NCI-H2081 treated with DMSO at 0.1 percent for 48 hours (cell line): ENCODE results near the gene LENEP.

Experiments used
- DNase-seq: peaks from one replicate; lab custom pipeline; 2025; lab: John Stamatoyannopoulos, UW

The LENEP gene, protein sequence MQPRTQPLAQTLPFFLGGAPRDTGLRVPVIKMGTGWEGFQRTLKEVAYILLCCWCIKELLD

GRCh38 chr1:154993572-154994268 is at the start of gene LENEP:
LENEP (plus strand) TSS chr1:154993586; CDS start chr1:154993608, 22 bp downstream.
- no peak for DNase-seq

DNA sequence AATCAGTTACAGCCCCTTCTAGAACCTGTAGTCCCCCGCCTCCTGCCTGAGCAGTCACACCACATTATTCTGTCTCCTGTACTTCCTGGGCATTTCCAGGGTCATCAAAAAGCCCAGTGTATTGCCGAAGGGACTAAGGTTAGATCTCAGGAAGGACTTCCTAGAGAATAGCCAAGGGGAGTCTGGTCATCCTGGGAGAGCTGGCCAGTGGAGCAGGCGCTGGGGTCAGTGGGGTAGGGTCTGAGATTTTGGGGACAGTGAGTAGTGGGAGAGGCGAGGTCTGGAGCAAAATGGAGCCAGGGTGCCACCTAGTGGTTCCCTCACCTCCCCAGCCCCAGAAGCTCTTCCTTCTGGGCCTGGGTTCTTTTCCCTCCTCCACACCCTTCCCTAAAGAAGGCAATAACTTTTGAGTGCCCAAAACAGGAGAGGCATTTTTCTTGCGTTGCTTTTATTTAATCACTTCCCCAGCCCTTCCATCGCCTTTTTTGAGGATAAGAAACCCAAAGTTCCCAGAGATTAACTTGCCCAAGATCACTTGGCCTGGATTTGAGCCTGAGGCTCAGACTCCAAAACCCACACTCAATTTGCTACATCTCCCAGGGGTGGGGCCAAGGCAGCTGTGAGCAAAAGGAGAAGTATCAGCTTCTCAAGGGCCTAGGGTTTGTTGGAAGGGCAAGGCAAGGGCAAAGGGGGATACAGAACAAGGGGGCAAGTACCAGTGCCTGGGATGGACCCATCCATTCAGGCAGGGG is 49.6 kb upstream of the LENEP start:
- DNase-seq = no peak

DNA sequence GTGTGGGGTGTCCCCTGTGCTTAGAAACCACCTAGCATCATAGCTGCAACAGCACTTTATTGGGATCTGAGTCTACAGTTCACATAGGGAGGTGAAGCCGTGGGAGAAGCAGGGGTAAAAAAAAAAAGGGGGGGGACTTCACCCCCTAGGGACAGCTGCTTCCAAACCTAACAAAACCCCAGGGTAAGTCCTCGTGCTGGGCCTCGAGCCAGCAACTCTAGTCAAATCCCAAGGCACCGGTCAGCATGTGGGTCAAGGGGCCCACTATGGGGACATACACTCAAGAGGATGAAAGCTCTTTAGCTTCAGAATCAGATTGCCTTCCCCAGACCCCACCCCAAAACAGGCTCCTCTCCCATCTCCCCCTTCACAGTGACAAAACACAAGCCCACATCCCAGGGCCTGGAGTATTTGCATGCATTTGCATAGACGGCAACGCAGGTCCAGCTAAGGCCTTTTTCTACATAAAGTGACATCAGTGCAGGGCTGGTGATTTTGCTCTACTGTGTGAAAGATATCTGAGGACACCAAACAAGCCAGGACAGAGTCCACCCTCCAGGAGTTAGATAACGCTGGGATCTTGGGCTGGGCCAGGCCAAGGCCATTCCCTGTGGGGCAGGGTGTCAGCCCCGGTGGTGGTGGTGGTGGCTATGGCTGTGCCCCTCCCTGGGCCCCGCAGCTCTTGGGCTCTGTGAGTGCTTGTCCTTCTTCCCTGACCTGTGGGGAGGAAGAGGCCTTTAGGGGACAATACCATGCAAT is 48.8 kb upstream of the LENEP start:
- no peak for DNase-seq

DNA sequence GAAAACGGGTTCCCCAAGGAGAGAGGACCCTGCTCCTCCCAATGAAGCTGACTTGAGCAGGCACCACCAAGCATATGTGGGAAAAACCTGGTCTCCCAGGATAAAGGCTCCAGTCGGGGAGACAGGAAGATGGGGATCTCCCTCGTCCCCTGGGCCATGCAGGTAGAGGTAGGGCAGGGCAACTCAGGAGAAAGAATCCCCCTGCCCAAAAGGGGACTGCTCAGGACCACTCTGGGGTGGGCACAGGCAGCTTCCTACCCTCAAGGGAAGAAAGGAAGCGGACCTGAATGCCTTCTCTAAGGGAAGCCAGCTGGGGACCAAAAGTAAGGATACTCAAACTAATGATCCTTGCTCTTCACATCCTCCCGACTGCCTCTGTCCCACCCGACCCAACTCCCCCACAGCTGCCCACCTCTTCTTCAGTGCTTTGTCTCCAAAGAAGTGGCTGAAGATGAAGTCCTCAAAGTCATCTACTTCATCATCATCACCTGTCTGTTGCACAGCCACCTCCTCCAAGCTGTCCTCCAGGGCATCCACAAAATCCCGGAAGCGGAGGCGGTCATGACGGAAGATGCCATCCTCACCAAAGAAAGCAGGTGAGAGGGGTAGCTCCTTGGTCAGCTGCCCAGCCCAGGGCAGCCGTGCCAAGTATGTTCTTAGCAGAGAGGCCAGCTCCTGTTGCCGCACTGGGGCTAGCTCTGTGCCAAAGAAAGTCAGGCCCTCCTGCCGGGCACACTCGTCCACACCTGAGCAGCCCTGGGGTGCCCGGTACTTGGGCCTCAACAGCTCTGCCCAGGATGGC is 48.0 kb upstream of the LENEP start:
- DNase-seq = no peak

GRCh38 chr1:154945962-154946850 is 47.2 kb upstream of the LENEP start:
- DNase-seq = no peak

DNA sequence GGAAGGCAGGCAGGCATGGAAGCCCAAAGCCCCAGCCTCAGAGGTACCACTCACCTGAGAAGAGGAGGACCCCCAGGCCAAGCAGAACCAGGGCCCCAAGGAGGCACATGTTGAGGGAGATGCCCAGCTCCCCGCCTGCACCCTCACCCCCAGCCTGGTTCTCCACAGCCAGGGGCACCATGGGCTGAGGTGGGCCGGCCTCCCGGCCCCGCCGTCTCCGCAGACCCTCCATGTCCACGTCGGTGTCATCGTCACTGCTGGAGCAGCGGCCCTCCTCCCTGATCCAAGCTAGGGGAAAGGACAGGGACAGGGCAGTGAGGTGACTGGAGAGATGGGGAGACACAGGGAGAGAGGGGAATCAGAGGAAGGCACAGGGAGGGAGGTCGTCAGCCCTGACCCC is 45.3 kb upstream of the LENEP start:
- no peak for DNase-seq

DNA sequence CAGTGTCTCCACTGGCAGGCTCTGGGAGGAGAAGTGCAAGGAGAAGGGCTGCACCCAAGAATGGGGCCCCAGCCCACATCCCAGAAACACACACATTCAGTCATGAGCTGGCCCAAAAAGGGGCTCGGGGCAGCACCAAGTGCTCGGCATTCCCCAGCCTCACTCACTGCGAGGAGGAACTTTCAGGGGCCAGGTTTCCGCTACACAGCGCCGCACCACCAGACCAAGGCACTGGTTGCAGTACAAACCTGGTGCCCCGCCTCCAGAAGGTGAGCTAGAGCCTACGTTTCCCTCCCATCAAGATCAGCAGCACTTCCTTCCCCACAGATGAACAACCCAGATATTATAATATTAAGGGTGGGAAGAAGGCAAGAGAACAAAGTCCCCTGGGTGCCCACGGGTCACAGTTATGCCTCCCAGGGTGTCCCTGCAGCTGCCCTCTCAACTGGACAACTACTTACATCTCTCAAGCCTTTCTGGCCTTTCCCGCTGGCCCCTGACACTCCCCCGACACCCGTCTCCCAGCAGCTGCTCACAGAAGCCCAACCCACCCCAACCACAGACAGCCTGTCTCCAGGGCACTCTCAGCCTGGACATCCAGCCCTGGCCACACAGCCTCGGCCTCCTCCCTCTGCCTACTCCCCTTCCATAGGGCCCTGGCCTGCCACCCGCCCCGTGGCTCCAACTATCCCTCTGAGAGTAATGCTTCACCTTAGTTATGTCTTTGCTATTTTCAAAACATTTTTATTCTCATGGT is 41.3 kb upstream of the LENEP start:
- DNase-seq = no peak

DNA sequence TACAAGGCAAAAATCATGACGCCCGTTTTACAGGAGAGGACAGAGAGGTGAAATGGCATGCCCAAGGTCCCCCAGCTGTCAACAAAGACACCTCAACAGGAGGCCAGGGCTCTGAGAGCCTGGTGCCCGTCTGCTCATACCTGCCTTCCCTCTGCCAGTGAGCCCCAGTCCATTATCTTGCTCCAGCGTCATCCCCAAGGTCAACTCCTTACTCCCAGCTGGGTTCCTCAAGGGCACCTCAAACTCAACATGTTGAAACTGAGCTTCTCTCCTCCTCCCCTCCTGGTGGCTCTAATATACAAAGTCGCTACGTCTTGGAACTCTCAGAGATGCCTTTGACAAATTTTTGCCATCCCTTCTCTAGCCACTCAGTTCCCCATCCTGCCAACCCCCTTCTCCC is 40.7 kb upstream of the LENEP start:
- DNase-seq = no peak

GRCh38 chr1:154953611-154954038 is 39.8 kb upstream of the LENEP start:
- DNase-seq = no peak

- DNase-seq = no peak
These were observed 38.8 kb upstream of the LENEP start for GRCh38 chr1:154954541-154954940.

DNA sequence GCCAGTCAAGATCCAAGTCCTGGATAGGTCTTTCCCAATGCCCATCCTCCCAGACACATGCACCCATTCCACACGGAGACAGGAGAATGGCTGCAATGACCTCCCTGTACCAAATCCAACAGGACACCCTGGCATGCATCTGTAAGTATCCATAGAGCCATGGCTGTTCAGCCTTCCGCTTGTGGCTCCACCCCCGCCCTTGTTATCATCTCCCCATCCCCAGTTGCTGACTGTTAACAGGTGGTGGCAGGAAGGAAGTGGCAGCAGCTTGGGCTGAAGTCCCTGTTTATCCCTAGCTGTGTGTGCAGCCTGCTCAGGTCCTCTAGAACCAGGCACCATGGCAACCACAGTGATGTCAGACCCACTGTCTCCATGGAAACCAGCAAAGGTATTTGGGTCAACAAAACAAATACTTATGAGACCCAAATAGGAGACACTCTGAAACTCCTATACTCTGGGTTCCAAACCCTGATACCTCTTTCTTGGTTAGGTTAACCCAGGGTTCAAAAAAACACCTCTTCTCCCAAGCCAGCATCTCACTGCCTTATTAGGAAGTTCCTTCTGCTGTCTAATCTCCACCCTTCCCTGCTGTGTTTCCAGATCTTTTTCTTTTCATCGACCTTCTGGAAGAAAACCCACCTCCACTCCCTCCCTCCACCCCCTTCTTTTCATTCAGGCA is 38.2 kb upstream of the LENEP start:
- DNase-seq = no peak

DNA sequence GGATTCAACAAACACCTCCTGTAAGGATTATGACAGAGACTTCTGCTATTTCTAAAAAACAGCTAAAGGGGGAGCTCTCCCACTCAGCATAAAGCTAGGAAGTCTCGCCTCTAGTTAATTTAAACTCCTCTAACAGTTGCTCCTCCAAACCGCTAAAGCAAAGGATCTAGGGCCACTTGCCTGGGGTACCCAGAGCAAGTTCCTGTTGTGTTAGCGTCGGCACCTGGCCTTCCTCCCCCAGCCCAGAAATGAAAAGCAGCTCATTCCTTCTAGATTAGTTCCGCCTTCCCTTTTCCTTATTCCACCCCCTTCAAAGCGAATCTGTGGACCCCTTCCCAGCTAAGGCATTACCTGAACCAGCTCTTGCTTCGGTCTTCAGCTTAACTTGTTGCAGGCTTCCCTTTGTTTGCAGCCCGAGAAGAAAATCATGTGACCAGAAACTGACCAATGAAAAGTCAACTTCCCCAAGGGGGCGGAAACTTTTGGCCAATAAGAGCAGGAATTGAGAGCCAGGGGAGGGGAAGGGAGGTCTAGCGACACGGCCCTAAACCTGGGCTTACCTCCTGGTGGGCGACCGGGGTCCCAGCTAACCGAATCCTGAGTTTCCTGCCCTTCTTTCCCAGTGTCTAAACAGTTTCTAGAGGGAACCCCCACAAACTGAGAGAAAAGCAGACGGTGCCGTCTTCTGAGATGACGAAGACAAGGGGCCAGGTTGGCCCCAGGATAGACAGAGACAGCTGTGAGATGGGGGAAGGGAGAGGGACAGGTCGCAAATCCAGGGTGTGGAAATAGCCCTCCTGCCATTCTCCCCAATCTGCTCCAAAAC is 37.5 kb upstream of the LENEP start, which contains the start of gene PBXIP1:
Gene PBXIP1, minus strand, starts transcription at position 382 of the 826 bp plus-strand sequence. CDS start 2,378 bp downstream, outside the sequence.
- DNase-seq = peak; percentile 30

DNA sequence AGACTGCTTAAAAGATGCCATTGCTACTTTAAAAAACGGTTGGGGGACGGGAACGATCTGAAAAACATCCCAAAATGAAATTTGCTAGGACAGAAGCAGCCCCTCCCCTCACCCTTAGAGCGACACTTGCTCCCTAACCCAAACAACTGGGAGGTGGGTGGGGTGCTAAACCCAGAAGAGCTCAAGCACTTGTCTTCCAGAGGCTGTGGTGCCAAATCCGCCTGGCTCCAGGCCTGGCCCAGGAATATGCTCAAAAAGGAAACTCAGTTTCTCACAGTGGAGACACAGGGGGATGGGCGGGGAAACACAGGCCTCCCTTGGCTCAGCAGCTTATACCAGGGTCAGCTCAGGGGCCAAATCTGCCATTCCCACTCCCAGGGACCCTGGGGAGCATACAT is 36.8 kb upstream of the LENEP start:
- no peak for DNase-seq

DNA sequence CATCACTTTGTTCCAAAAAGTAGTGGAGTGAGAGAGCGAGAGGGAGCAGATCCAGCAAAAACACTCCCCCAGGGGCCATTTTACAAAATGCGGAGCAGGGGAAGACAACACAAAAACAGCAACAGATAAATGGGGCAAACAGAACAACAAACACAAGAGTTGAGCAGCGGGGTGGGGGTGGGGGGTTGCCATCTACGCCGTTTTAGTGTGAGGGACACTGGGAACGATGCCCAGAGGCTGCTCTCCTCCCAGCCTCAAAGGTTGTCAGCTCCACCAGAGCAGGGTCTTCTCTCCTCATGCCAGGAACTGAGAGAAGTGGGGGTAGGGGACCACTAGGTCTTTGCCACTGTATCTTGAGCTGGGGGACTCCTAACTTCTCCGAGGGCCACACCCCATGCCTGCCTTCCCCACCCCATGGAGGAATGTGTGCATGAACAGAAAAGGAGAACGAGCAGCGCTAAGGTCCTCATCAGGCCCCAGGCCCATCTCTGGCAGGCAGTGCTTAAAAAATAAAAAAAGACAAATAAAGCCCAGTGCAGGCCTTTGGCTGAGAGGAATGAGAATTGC is 36.2 kb upstream of the LENEP start:
- DNase-seq = no peak

DNA sequence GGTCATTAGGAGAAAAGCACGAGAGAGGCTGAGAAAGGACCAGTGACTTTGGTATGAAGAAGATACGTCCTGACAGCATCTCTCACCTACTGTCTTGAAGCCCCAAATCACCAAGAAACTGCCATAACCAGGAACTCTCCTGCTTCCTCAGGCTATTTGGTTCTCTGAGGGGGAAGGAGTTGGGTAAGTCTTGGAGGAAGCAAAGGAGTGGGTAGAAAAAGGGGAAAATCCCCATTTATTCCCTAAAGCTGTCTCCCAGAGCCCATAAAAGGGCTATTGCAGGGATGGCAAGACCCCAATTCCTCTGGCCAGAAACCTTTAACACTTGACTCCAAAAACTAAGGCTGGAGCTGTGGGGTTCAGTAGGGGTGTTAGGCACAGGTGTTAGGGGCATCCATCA is 35.4 kb upstream of the LENEP start:
- DNase-seq = no peak

DNA sequence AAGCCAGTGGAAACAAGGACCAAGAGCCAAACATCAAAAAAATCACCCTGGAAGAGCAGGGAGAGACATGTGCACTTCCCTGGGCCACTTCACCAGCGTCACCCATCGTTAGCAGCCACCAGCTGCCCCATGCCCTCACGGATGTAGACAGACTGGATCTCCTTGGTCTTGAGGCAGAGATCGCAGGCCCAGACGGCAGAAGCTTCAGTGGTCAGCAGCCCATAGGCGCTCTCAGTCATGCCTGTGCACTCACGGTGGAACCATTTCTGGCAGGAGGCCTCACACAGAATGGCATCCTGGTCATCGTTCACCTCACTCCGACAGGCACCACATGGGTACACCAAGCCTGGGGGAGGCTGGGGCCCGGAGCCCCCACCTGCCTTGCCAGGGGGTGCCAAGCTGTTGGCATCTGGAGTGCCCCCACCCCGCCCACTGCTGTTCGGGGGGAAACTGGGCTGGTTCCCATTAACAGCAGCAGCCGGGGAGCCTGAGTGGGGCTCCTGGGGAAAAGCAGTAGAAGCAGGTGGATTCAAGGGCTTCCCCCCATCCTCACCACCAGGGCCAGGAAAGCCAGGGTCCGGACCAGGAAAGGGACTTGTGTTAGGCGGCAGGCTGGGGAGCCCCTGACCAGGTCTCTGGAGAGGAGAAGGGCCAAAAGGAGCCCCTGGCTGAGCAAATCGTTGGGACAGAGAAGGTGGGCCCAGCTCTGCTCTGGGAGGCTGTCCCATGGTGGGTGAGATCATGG is 34.5 kb upstream of the LENEP start:
- DNase-seq = no peak

DNA sequence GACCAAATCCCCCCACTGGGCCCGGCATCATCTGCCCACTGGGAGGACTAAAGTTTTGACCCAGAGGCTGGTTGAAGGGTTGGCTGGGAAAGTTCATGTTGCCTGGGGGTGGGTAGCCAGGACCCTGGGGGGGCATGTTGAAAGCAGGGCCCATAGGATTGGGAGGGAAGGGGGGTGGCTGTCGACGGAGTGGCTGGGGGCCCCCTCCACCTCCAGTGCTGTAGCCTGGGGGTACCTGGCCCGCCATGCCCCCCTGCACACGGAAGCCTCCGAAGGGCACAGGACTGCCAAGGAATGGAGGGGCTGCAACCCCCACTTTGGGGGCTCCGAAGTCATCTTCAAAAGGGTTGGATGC is 34.0 kb upstream of the LENEP start:
- no peak for DNase-seq
